ENCODE results near the gene FGB.

- no peak for TF ChIP-seq POLR2A (IDR thresholded peaks at IDR 0.05; ENCODE audit: low read length)
- TF ChIP-seq GATA1 (IDR thresholded peaks at IDR 0.05; ENCODE audit: low read depth, low read length), result no peak
These were observed 20.4 kb upstream of the FGB start for GRCh38 chr4:154542271-154542879.

Measured in erythroblast (primary cell).